ENCODE results near the gene MIPOL1. TPM values are rescaled to one million over a fixed set of nuclear protein-coding genes. Genes with fewer than 3 reads are reported as not detected.

The MIPOL1 gene
- total and polyA plus RNA-seq, 9 of the 15 experiments (the other 6 are each of a cell fraction or from before 2014, with no cell fraction given) = 6.7 to 21.9 (median 12.4) TPM

- 84% methylated on average over 18 of the region's 50 CpGs for WGBS (ENCODE audit: insufficient coverage, low coverage, missing lambda C conversion rate)
- no TSS peak for BruUV-seq (replicated peaks)
- H3K4me1 ChIP-seq (replicated peaks in 1 of 2; ENCODE audit: control insufficient read depth in 2 of 2, insufficient read depth in 2 of 2, low read length in 2 of 2) = peaks cover 3 to 29% of the 10 kb centered on the region in 2 experiments; a peak in 4 of 5 replicates
- no peak overlapping the region for H2AFZ ChIP-seq (ENCODE audit: low read depth, low read length)
- TF ChIP-seq ZNF408 (CRISPR knock-in tag; IDR thresholded peaks at IDR 0.05; ENCODE audit: low read depth) (no peak), NELFE (IDR thresholded peaks at IDR 0.05; ENCODE audit: insufficient read depth, insufficient read length) (no peak), LCOR (CRISPR knock-in tag; IDR thresholded peaks at IDR 0.05) (no peak), SAFB2 (IDR thresholded peaks at IDR 0.05; ENCODE audit: borderline replicate concordance, low read depth, low read length, severe bottlenecking) (no peak), ZNF280B (CRISPR knock-in tag; IDR thresholded peaks at IDR 0.05) (no peak), TSC22D4 (tag; IDR thresholded peaks at IDR 0.05) (no peak)
- peaks cover 2% of the 10 kb centered on the region; the same call in 1 of the 3 replicates for H3K79me2 ChIP-seq (ENCODE audit: control insufficient read depth, insufficient read depth, low read length)
- no peak for FAIRE-seq
- CTCF ChIA-PET (ENCODE audit: low intra/inter-chr PET ratio) = no interaction called here
- in situ Hi-C loops (cut with MboI) = loop anchor here (25.0 kb wide), 1 partner anchor 336 kb away; no protein-coding TSS in a partner anchor
- peaks cover 11 to 23% of the 10 kb centered on the region in 2 experiments; a peak in 4 of 5 replicates for H3K27me3 ChIP-seq (ENCODE audit: control insufficient read depth in 2 of 2, insufficient read depth in 2 of 2, low read length in 2 of 2)
- POLR2A ChIA-PET = interaction anchor here (0.6 kb wide), 1 partner anchor 75 kb away, joined by 4 read pairs; no protein-coding TSS in a partner anchor
- intact Hi-C loops (cut with micrococcal nuclease) = no loop called here
- H3K36me3 ChIP-seq (ENCODE audit: control insufficient read depth, insufficient read depth, low read length) = no peaks in the 10 kb centered on the region
- H3K9ac ChIP-seq (ENCODE audit: insufficient read depth in 1 of 2, low read depth in 2 of 2, low read length in 2 of 2) = no peak overlapping the region
- ATAC-seq = no peak
- no peak overlapping the region for H3K27ac ChIP-seq (ENCODE audit: extremely low read depth, low read depth, low read length)
- no peak for DNase-seq (ENCODE audit: extremely low read depth in 1 of 4, low spot score in 3 of 4)
- H3K9me1 ChIP-seq (ENCODE audit: control insufficient read depth, insufficient read depth, low read length) = no peaks in the 10 kb centered on the region
- H3K4me3 ChIP-seq = no peak overlapping the region
- H4K20me1 ChIP-seq (replicated peaks; ENCODE audit: control insufficient read depth, insufficient read depth, low read length) = no peaks in the 10 kb centered on the region
- H3K9me3 ChIP-seq (replicated peaks; ENCODE audit: control insufficient read depth, insufficient read depth, low read depth, low read length) = no peaks in the 10 kb centered on the region; the same call in 1 of the 2 replicates
- H3K4me2 ChIP-seq (ENCODE audit: insufficient read depth, low read length) = no peak overlapping the region
Measured at GRCh38 chr14:37597914-37598746, 400.4 kb downstream of the MIPOL1 start.

All from K562 (cell line).